ENCODE measurements around the gene ADRA1B. TPM values are rescaled to one million over a fixed set of nuclear protein-coding genes. Genes with fewer than 3 reads are reported as not detected.

Gene ADRA1B
- total RNA-seq, 1 experiment from 2014 or later, result 1.1 TPM

GRCh38 chr5:159901772-159902171 is 14.5 kb upstream of the ADRA1B start:
- no peak for DNase-seq (ENCODE audit: low read depth)

- DNase-seq (ENCODE audit: low read depth), result no peak
These were observed 13.7 kb upstream of the ADRA1B start for GRCh38 chr5:159902444-159903121.

- DNase-seq (ENCODE audit: low read depth), result no peak
These were observed 13.2 kb upstream of the ADRA1B start for GRCh38 chr5:159903131-159903530.

- no peak for DNase-seq (ENCODE audit: low read depth)
These were observed 11.4 kb upstream of the ADRA1B start for GRCh38 chr5:159904874-159905273.

- DNase-seq (ENCODE audit: low read depth), result peak; percentile 94
These were observed 10.8 kb upstream of the ADRA1B start for GRCh38 chr5:159905496-159905895.

- no peak for DNase-seq (ENCODE audit: low read depth)
These were observed 9.8 kb upstream of the ADRA1B start for GRCh38 chr5:159906463-159906862.

GRCh38 chr5:159906943-159907342 is 9.3 kb upstream of the ADRA1B start:
- DNase-seq (ENCODE audit: low read depth), result no peak

GRCh38 chr5:159907689-159908590 is 8.3 kb upstream of the ADRA1B start:
- no peak for DNase-seq (ENCODE audit: low read depth)

GRCh38 chr5:159908591-159908940 is 7.7 kb upstream of the ADRA1B start:
- DNase-seq (ENCODE audit: low read depth), result no peak

GRCh38 chr5:159909126-159909525 is 7.2 kb upstream of the ADRA1B start:
- DNase-seq (ENCODE audit: low read depth), result no peak

- DNase-seq (ENCODE audit: low read depth), result no peak
These were observed 6.0 kb upstream of the ADRA1B start for GRCh38 chr5:159910207-159910842.

- no peak for DNase-seq (ENCODE audit: low read depth)
These were observed 5.4 kb upstream of the ADRA1B start for GRCh38 chr5:159910843-159911229.

- DNase-seq (ENCODE audit: low read depth), result no peak
These were observed 4.9 kb upstream of the ADRA1B start for GRCh38 chr5:159911349-159911748.

GRCh38 chr5:159912033-159912800 is 4.1 kb upstream of the ADRA1B start:
- DNase-seq (ENCODE audit: low read depth), result peak; percentile 52

GRCh38 chr5:159913048-159913447 is 3.2 kb upstream of the ADRA1B start:
- DNase-seq (ENCODE audit: low read depth), result peak; percentile 86

GRCh38 chr5:159913501-159913900 is 2.8 kb upstream of the ADRA1B start:
- DNase-seq (ENCODE audit: low read depth), result no peak

GRCh38 chr5:159916841-159917761 is 819 bp downstream of the ADRA1B start:
- no peak for DNase-seq (ENCODE audit: low read depth)

GRCh38 chr5:159917994-159918393 is 1.7 kb downstream of the ADRA1B start:
- no peak for DNase-seq (ENCODE audit: low read depth)

GRCh38 chr5:159921721-159922120 is 5.4 kb downstream of the ADRA1B start:
- DNase-seq (ENCODE audit: low read depth), result no peak

- no peak for DNase-seq (ENCODE audit: low read depth)
These were observed 6.7 kb downstream of the ADRA1B start for GRCh38 chr5:159923008-159923407.

Measured in LHCN-M2 (cell line).